Loucy (cell line): ENCODE data around the gene AHDC1.

Source experiments
- CTCF ChIP-seq: fragments of 200-600 bp; sonication (generic); conservative IDR thresholded peaks from 2 replicates; pipeline ENCODE4 v1.5.1; 2014; ENCODE audit warnings: mild to moderate bottlenecking, antibody characterized with exemption, low read length
- EZH2phosphoT487 ChIP-seq: fragments of 200-600 bp; IDR thresholded peaks from 2 replicates; pipeline ENCODE4 v1.6.1; 2018; ENCODE audit warnings: antibody characterized with exemption, mild to moderate bottlenecking, moderate library complexity, borderline replicate concordance

- TF ChIP-seq CTCF = no peak
- TF ChIP-seq EZH2phosphoT487 = no peak
These were observed 13.5 kb upstream of the AHDC1 start for GRCh38 chr1:27617420-27617819.
